GM13976 (cell line): ENCODE results near the gene CFAP73.

Experiments
- DNase-seq: peaks from one replicate; pipeline ENCODE4 v3.0.0; 2012; ENCODE audit warnings: low spot score
- CTCF ChIP-seq: IDR thresholded peaks from 2 replicates; pipeline ENCODE4 v1.5.1; 2012; ENCODE audit warnings: borderline replicate concordance, mild to moderate bottlenecking; ENCODE audit not compliant: insufficient read depth; ENCODE audit errors: extremely low read depth, missing control alignments, control extremely low read depth
- in situ Hi-C: fragments of 300-500 bp; cut with MboI; formaldehyde crosslinking; loops from one replicate; pipeline ENCODE4 v1.12.0; 2022; ENCODE audit warnings: low sequenced_read_pairs, mixed read lengths, inconsistent platforms; ENCODE audit not compliant: unreplicated experiment

Gene CFAP73

GRCh38 chr12:113181975-113182374 lies 32.5 kb downstream of the CFAP73 start:
- no peak for DNase-seq
- in situ Hi-C loops = loop anchor here (25.0 kb wide), 1 partner anchor 730 kb away; no protein-coding TSS in a partner anchor
- TF ChIP-seq CTCF = no peak

- in situ Hi-C loops = loop anchor here (25.0 kb wide), 1 partner anchor 729 kb away; no protein-coding TSS in a partner anchor
- TF ChIP-seq CTCF = no peak
Measured at GRCh38 chr12:113183030-113183589, 33.6 kb downstream of the CFAP73 start.

GRCh38 chr12:113184098-113184899 lies 34.8 kb downstream of the CFAP73 start:
- no peak for DNase-seq
- in situ Hi-C loops = loop anchor here (25.0 kb wide), 1 partner anchor 728 kb away; no protein-coding TSS in a partner anchor
- TF ChIP-seq CTCF = no peak

More at GRCh38 chr12:113183030-113183589, 33.6 kb downstream of the CFAP73 start:
- DNase-seq = no peak

- in situ Hi-C loops = loop anchor here (25.0 kb wide), 1 partner anchor 727 kb away; no protein-coding TSS in a partner anchor
- TF ChIP-seq CTCF = no peak
Measured at GRCh38 chr12:113184900-113185179, 35.3 kb downstream of the CFAP73 start.

GRCh38 chr12:113185180-113186032 lies 35.9 kb downstream of the CFAP73 start, which contains the start of the genes DDX54 and RITA1:
DDX54 (minus strand) TSS chr12:113185478; CDS start chr12:113185451, 27 bp downstream.
RITA1 (plus strand) TSS chr12:113185721; CDS start chr12:113186747, 1,026 bp downstream.
- DNase-seq = peak; percentile 84
- in situ Hi-C loops = loop anchor here (25.0 kb wide), 1 partner anchor 727 kb away; no protein-coding TSS in a partner anchor
- TF ChIP-seq CTCF = no peak

More at GRCh38 chr12:113184900-113185179, 35.3 kb downstream of the CFAP73 start:
- DNase-seq = peak; percentile 92

- no peak for TF ChIP-seq CTCF
- no peak for DNase-seq
- in situ Hi-C loops = loop anchor here (25.0 kb wide), 1 partner anchor 726 kb away; no protein-coding TSS in a partner anchor
Measured at GRCh38 chr12:113186033-113186365, 36.5 kb downstream of the CFAP73 start.
